ENCODE results near the gene REELD1.

REELD1 gene

GRCh38 chr4:146211440-146211839 is 2.9 kb upstream of the REELD1 start:
- DNase-seq (ENCODE audit: low read depth): no peak
- TF ChIP-seq CTCF (IDR thresholded peaks at IDR 0.05; ENCODE audit: low read depth, low read length, missing control alignments): no peak
- no peak overlapping the region for H3K4me3 ChIP-seq (ENCODE audit: low read depth, low read length)

- no peak for TF ChIP-seq CTCF (IDR thresholded peaks at IDR 0.05; ENCODE audit: low read depth, low read length, missing control alignments)
- no peak for DNase-seq (ENCODE audit: low read depth)
- no peak overlapping the region for H3K4me3 ChIP-seq (ENCODE audit: low read depth, low read length)
Observed at GRCh38 chr4:146212781-146213180, 1.6 kb upstream of the REELD1 start.

- H3K4me3 ChIP-seq (ENCODE audit: low read depth, low read length): no peak overlapping the region
- TF ChIP-seq CTCF (IDR thresholded peaks at IDR 0.05; ENCODE audit: low read depth, low read length, missing control alignments): no peak
Observed at GRCh38 chr4:146222313-146222712, 8.0 kb downstream of the REELD1 start.

GRCh38 chr4:146224326-146224966 is 10.1 kb downstream of the REELD1 start:
- no peak for DNase-seq (ENCODE audit: low read depth)
- no peak for TF ChIP-seq CTCF (IDR thresholded peaks at IDR 0.05; ENCODE audit: low read depth, low read length, missing control alignments)
- no peak overlapping the region for H3K4me3 ChIP-seq (ENCODE audit: low read depth, low read length)

More at GRCh38 chr4:146222313-146222712, 8.0 kb downstream of the REELD1 start:
- no peak for DNase-seq (ENCODE audit: low read depth)

- no peak for TF ChIP-seq CTCF (IDR thresholded peaks at IDR 0.05; ENCODE audit: low read depth, low read length, missing control alignments)
- H3K4me3 ChIP-seq (ENCODE audit: low read depth, low read length): no peak overlapping the region
- no peak for DNase-seq (ENCODE audit: low read depth)
Observed at GRCh38 chr4:146229406-146229805, 15.1 kb downstream of the REELD1 start.

- no peak overlapping the region for H3K4me3 ChIP-seq (ENCODE audit: low read depth, low read length)
- no peak for TF ChIP-seq CTCF (IDR thresholded peaks at IDR 0.05; ENCODE audit: low read depth, low read length, missing control alignments)
- DNase-seq (ENCODE audit: low read depth): no peak
Observed at GRCh38 chr4:146232131-146232722, 17.9 kb downstream of the REELD1 start.
